ENCODE measurements around the gene CDPF1.

- TF ChIP-seq TAF1 (IDR thresholded peaks at IDR 0.05; ENCODE audit: low read depth) = no peak
- no peak for TF ChIP-seq CTCF (IDR thresholded peaks at IDR 0.05; ENCODE audit: poor library complexity, severe bottlenecking)
Observed at GRCh38 chr22:46225631-46226030, 24.5 kb downstream of the CDPF1 start.
